Stimulated activated CD4-positive, alpha-beta T cell treated with anti-CD3 and anti-CD28 coated beads, TNF-alpha, amount 100 ng/mL, for 24 hours (primary cell): ENCODE measurements around the gene BEAN1.
"Not testable (repeated sequence)": the region's sequence is repeated elsewhere in the genome, so short reads cannot be mapped to it uniquely, and the experiment has no call there.

Experiments used
- DNase-seq, 3 experiments: peaks; one replicate each; pipeline ENCODE4 v3.0.0-alpha.2; 2020; ENCODE audit warnings: low read depth in 3 of 3

The BEAN1 gene

GRCh38 chr16:66486199-66486772, 59.2 kb downstream of the BEAN1 start:
- no peak for DNase-seq

GRCh38 chr16:66486773-66487579, 59.9 kb downstream of the BEAN1 start:
- DNase-seq = no peak

GRCh38 chr16:66487580-66488275, 60.6 kb downstream of the BEAN1 start:
- DNase-seq = no peak

- no peak for DNase-seq
These were observed 61.4 kb downstream of the BEAN1 start for GRCh38 chr16:66488505-66488904.

- no peak for DNase-seq
These were observed 62.3 kb downstream of the BEAN1 start for GRCh38 chr16:66489385-66489784.

GRCh38 chr16:66489818-66490217, 62.7 kb downstream of the BEAN1 start:
- no peak for DNase-seq

GRCh38 chr16:66490774-66491715, 64.0 kb downstream of the BEAN1 start:
- DNase-seq = no peak

- no peak for DNase-seq
These were observed 64.6 kb downstream of the BEAN1 start for GRCh38 chr16:66491716-66492064.

GRCh38 chr16:66493490-66494401, 66.7 kb downstream of the BEAN1 start:
- no peak for DNase-seq

GRCh38 chr16:66494916-66495315, 67.8 kb downstream of the BEAN1 start:
- no peak for DNase-seq

- DNase-seq = no peak
These were observed 68.3 kb downstream of the BEAN1 start for GRCh38 chr16:66495440-66495839.

GRCh38 chr16:66496226-66496625, 69.1 kb downstream of the BEAN1 start:
- not testable (repeated sequence) for DNase-seq

- DNase-seq = not testable (repeated sequence)
These were observed 70.8 kb downstream of the BEAN1 start for GRCh38 chr16:66497921-66498320.

- not testable (repeated sequence) for DNase-seq
These were observed 74.5 kb downstream of the BEAN1 start for GRCh38 chr16:66501563-66501962.

- no peak for DNase-seq
These were observed 75.2 kb downstream of the BEAN1 start for GRCh38 chr16:66502020-66502913.

- no peak for DNase-seq
These were observed 75.9 kb downstream of the BEAN1 start for GRCh38 chr16:66503030-66503429.

- DNase-seq = no peak
These were observed 76.5 kb downstream of the BEAN1 start for GRCh38 chr16:66503612-66504011.

- no peak for DNase-seq
These were observed 80.7 kb downstream of the BEAN1 start for GRCh38 chr16:66507731-66508239.

- DNase-seq = no peak
These were observed 81.3 kb downstream of the BEAN1 start for GRCh38 chr16:66508248-66508913.
